H1 (cell line): ENCODE data around the gene TRAF6. TPM values are rescaled to one million over a fixed set of nuclear protein-coding genes. Genes with fewer than 3 reads are reported as not detected.

Experiments
- CTCF ChIA-PET: fragments of 300-600 bp; sonication (Branson Sonifier 250); formaldehyde crosslinking; loops from one replicate; lab custom pipeline; 2021; ENCODE audit not compliant: partially characterized antibody; lab: Charles Lee
- POLR2A ChIA-PET: fragments of 300-600 bp; sonication (Branson Sonifier 250); formaldehyde crosslinking; loops from one replicate; lab custom pipeline; 2021; ENCODE audit warnings: inconsistent platforms; ENCODE audit not compliant: partially characterized antibody; lab: Charles Lee
- DNase-seq, 2 experiments: peaks; one replicate each; pipeline versions ENCODE4 v3.0.0 to v3.0.0-alpha.2; 2010 to 2022; ENCODE audit warnings: low spot score in 2 of 2, low read depth in 1 of 2, mixed read lengths in 1 of 2
- FAIRE-seq: peaks from 2 replicates; lab custom pipeline; 2011; peaks lifted over from hg19 to GRCh38; lab: Jason Lieb, UNC
- H2AFZ ChIP-seq: 2 replicates; pipeline ENCODE4 v1.8.1; 2012; ENCODE audit warnings: low read length, inconsistent platforms
- H2AK5ac ChIP-seq: 2 replicates; pipeline ENCODE4 v1.6.1; 2013; ENCODE audit warnings: low read depth, low read length
- H2BK120ac ChIP-seq: replicated peaks from 2 replicates; pipeline ENCODE3; 2013; ENCODE audit warnings: low read depth, low read length, inconsistent platforms
- H2BK12ac ChIP-seq: 2 replicates; pipeline ENCODE4 v1.6.1; 2013; ENCODE audit warnings: low read depth, low read length
- H2BK15ac ChIP-seq: 2 replicates; pipeline ENCODE4 v1.6.1; 2013; ENCODE audit warnings: low read length
- H2BK20ac ChIP-seq: 2 replicates; pipeline ENCODE4 v1.6.1; 2013; ENCODE audit warnings: low read length
- H2BK5ac ChIP-seq: 2 replicates; pipeline ENCODE4 v1.6.1; 2013; ENCODE audit warnings: low read depth, low read length
- H3K14ac ChIP-seq: 2 replicates; pipeline ENCODE4 v1.6.1; 2013; ENCODE audit warnings: inconsistent platforms; ENCODE audit not compliant: insufficient read length
- H3K18ac ChIP-seq: 2 replicates; pipeline ENCODE4 v1.6.1; 2013; ENCODE audit warnings: low read length; ENCODE audit errors: extremely low read depth
- H3K23ac ChIP-seq: 2 replicates; pipeline ENCODE4 v1.6.1; 2013; ENCODE audit warnings: inconsistent platforms; ENCODE audit not compliant: insufficient read length
- H3K23me2 ChIP-seq: 2 replicates; pipeline ENCODE4 v1.6.1; 2013; ENCODE audit warnings: low read depth, low read length
- H3K27ac ChIP-seq: 2 replicates; pipeline ENCODE4 v1.6.1; 2011; ENCODE audit warnings: low read depth, low read length, inconsistent platforms
- H3K27me3 ChIP-seq, 4 experiments: replicated peaks in 1 of 4; 1 replicate in 1 of 4; 2 replicates in 3 of 4; pipeline versions ENCODE4 v1.6.1 to v1.8.1; 2011 to 2013; ENCODE audit warnings: low read length in 3 of 4, mild to moderate bottlenecking in 3 of 4, inconsistent platforms in 2 of 4, mixed read lengths in 2 of 4, moderate library complexity in 1 of 4; ENCODE audit not compliant: control insufficient read depth in 3 of 4, insufficient read depth in 3 of 4; ENCODE audit errors: extremely low read depth in 1 of 4
- H3K36me3 ChIP-seq, 4 experiments: 2 replicates each; pipeline versions ENCODE4 v1.6.1 to v1.8.1; 2011 to 2013; ENCODE audit warnings: mild to moderate bottlenecking in 4 of 4, low read length in 3 of 4, moderate library complexity in 2 of 4, control low read depth in 1 of 4, inconsistent platforms in 1 of 4; ENCODE audit not compliant: insufficient read depth in 4 of 4, control insufficient read depth in 2 of 4
- H3K4ac ChIP-seq: replicated peaks from 2 replicates; pipeline ENCODE3; 2013; ENCODE audit warnings: low read length, low read depth, mixed read lengths, inconsistent platforms; ENCODE audit not compliant: insufficient read length
- H3K4me1 ChIP-seq, 4 experiments: replicated peaks in 1 of 4; 1 replicate in 1 of 4; 2 replicates in 3 of 4; pipeline versions ENCODE4 v1.6.1 to v1.8.1; 2011 to 2013; ENCODE audit warnings: low read length in 3 of 4, inconsistent platforms in 2 of 4, mixed read lengths in 1 of 4; ENCODE audit not compliant: insufficient read depth in 4 of 4, control insufficient read depth in 3 of 4
- H3K4me2 ChIP-seq, 2 experiments: 2 replicates each; pipeline versions ENCODE4 v1.6.1 to v1.8.1; 2011 to 2013; ENCODE audit warnings: low read depth in 2 of 2, low read length in 2 of 2, control low read depth in 1 of 2, inconsistent platforms in 1 of 2, mild to moderate bottlenecking in 1 of 2; ENCODE audit not compliant: insufficient read depth in 1 of 2
- H3K4me3 ChIP-seq, 4 experiments: fragments of 200-600, 300-600 bp in 1 of 4; sonication (generic), shearing (Covaris generic), sonication (Bioruptor Twin) in 1 of 4; 2 replicates each; pipeline versions ENCODE4 v1.5.1 to v1.8.1; 2011 to 2016; ENCODE audit warnings: low read length in 4 of 4, low read depth in 3 of 4, control low read depth in 2 of 4, inconsistent platforms in 2 of 4, mild to moderate bottlenecking in 2 of 4, mixed read lengths in 1 of 4, moderate library complexity in 1 of 4; ENCODE audit not compliant: insufficient read depth in 2 of 4; ENCODE audit errors: extremely low read depth in 1 of 4
- H3K56ac ChIP-seq: replicated peaks from 2 replicates; pipeline ENCODE3; 2013; ENCODE audit warnings: low read depth, mild to moderate bottlenecking, mixed read lengths, low read length, inconsistent platforms; ENCODE audit not compliant: insufficient read length
- H3K79me1 ChIP-seq: 2 replicates; pipeline ENCODE4 v1.6.1; 2013; ENCODE audit warnings: low read depth, low read length, control low read depth
- H3K79me2 ChIP-seq, 2 experiments: 2 replicates each; pipeline versions ENCODE4 v1.6.1 to v1.8.1; 2012 to 2013; ENCODE audit warnings: low read length in 2 of 2, mild to moderate bottlenecking in 2 of 2, inconsistent platforms in 1 of 2; ENCODE audit not compliant: insufficient read depth in 2 of 2, control insufficient read depth in 1 of 2
- H3K9ac ChIP-seq, 4 experiments: replicated peaks in 1 of 4; 1 replicate in 1 of 4; 2 replicates in 3 of 4; pipeline versions ENCODE4 v1.6.1 to v1.8.1; 2011 to 2013; ENCODE audit warnings: low read depth in 3 of 4, low read length in 3 of 4, control low read depth in 2 of 4, mild to moderate bottlenecking in 2 of 4, moderate library complexity in 2 of 4, inconsistent platforms in 1 of 4; ENCODE audit errors: extremely low read depth in 1 of 4
- H3K9me3 ChIP-seq, 2 experiments: 2 replicates each; pipeline versions ENCODE4 v1.6.1 to v1.8.1; 2012 to 2013; ENCODE audit warnings: mild to moderate bottlenecking in 2 of 2, moderate library complexity in 2 of 2, control low read depth in 1 of 2, inconsistent platforms in 1 of 2, low read depth in 1 of 2, low read length in 1 of 2, mixed read lengths in 1 of 2; ENCODE audit not compliant: insufficient read depth in 2 of 2
- H4K20me1 ChIP-seq, 2 experiments: replicated peaks in 1 of 2; 2 replicates each; pipeline versions ENCODE3 to v1.8.1; 2011 to 2013; ENCODE audit warnings: inconsistent platforms in 2 of 2, low read length in 2 of 2, mild to moderate bottlenecking in 1 of 2; ENCODE audit not compliant: insufficient read depth in 2 of 2, control insufficient read depth in 1 of 2
- H4K5ac ChIP-seq: 2 replicates; pipeline ENCODE4 v1.6.1; 2013; ENCODE audit warnings: low read length, low read depth, mixed read lengths, inconsistent platforms; ENCODE audit not compliant: insufficient read length
- H4K8ac ChIP-seq: 2 replicates; pipeline ENCODE4 v1.8.0; 2013; ENCODE audit warnings: mild to moderate bottlenecking, moderate library complexity, low read length, inconsistent platforms; ENCODE audit not compliant: insufficient read depth; ENCODE audit errors: extremely low read depth
- H4K91ac ChIP-seq: replicated peaks from 2 replicates; pipeline ENCODE3; 2013; ENCODE audit warnings: low read length, mixed read lengths, inconsistent platforms; ENCODE audit not compliant: insufficient read length
- ASH2L ChIP-seq: fragments of 200-600, 300-600 bp; sonication (generic); IDR thresholded peaks from one replicate; pipeline ENCODE4 v1.7.1; 2017; ENCODE audit warnings: low read length
- JUN ChIP-seq: IDR thresholded peaks from 2 replicates; pipeline ENCODE4 v1.6.1; 2011; ENCODE audit warnings: low read depth, mild to moderate bottlenecking, improper control_type of control experiment, low read length
- RBBP5 ChIP-seq: IDR thresholded peaks from 2 replicates; pipeline ENCODE4 v1.7.1; 2012; ENCODE audit warnings: low read depth, mild to moderate bottlenecking, inconsistent platforms, low read length, moderate library complexity, borderline replicate concordance
- WGBS, 2 experiments: shearing (Covaris generic) in 1 of 2; methylation state at CpG; one replicate each; pipeline versions ENCODE4 v1.1.6 to v1.1.7; 2013 to 2015; ENCODE audit warnings: low lambda C conversion rate in 2 of 2, mixed read lengths in 2 of 2, inconsistent platforms in 1 of 2, low coverage in 1 of 2, missing lambda C conversion rate in 1 of 2; ENCODE audit not compliant: insufficient replicate concordance in 2 of 2, insufficient coverage in 1 of 2, insufficient read length in 1 of 2; ENCODE audit errors: extremely low coverage in 1 of 2, missing lambda C conversion rate in 1 of 2; 5-methylcytosine and 5-hydroxymethylcytosine counted together
- polyA plus RNA-seq, 7 experiments: library from polyadenylated mRNA; depleted of rRNA in 3 of 7; stranded (reverse) in 5 of 7; unstranded in 2 of 7; fragments of >200 nt in 5 of 7; fragments of 200-250 nt in 2 of 7; gene quantifications; 1 replicate in 5 of 7; 2 replicates in 1 of 7; 4 replicates in 1 of 7; pipeline versions ENCODE4 v1.2.1 to v1.2.3, GENCODE V29; 2011 to 2013; ENCODE audit warnings: missing spikeins in 2 of 7, mixed read lengths in 2 of 7
- total RNA-seq: library from RNA; stranded (reverse); fragmentation: NEBNext Ultra II Directional; extraction: Animal tissue kit (Norgen Biotek cat#: 25700); gene quantifications from 2 replicates; pipeline ENCODE4 v1.2.1, GENCODE V29; 2021

TRAF6 gene
- total and polyA plus RNA-seq, 2 of the 8 experiments (the other 6 are each of a cell fraction or from before 2014, with no cell fraction given), result 4.6 to 8.8 TPM

- H3K27ac ChIP-seq, result peak overlapping the region; percentile 37; the same call in 1 of the 2 replicates
- H3K27me3 ChIP-seq, result no peaks in the 10 kb centered on the region
- H4K20me1 ChIP-seq, result no peaks in the 10 kb centered on the region
- ChIA-PET CTCF (interaction anchor here (1.2 to 5.6 kb wide), 7 partner anchors 9 to 188 kb away, joined by 4 to 59 read pairs (median 4); no protein-coding TSS in a partner anchor), POLR2A (interaction anchor here (1.6 to 1.9 kb wide), 2 partner anchors 14 to 60 kb away, joined by 4 to 5 read pairs; no protein-coding TSS in a partner anchor)
- no peak overlapping the region for H2AFZ ChIP-seq
- H4K8ac ChIP-seq, result no peak overlapping the region
- H3K79me1 ChIP-seq, result no peaks in the 10 kb centered on the region
- H3K9me3 ChIP-seq, result no peaks in the 10 kb centered on the region
- DNase-seq (peak in 1 of 2 experiments; percentile 55), FAIRE-seq (no peak)
- H3K4me1 ChIP-seq, result peaks cover 0 to 24% (median 11%) of the 10 kb centered on the region in 4 experiments; a peak in 6 of 7 replicates
- H3K23me2 ChIP-seq, result no peaks in the 10 kb centered on the region
- H3K4me2 ChIP-seq, result peak overlapping the region; percentile 37 to 56; a peak in 1 of 4 replicates
- H2BK120ac ChIP-seq, result no peak overlapping the region
- H2BK15ac ChIP-seq, result no peak overlapping the region
- H3K56ac ChIP-seq, result no peak overlapping the region
- no peak overlapping the region for H2AK5ac ChIP-seq
- no peak overlapping the region for H3K14ac ChIP-seq
- peak overlapping the region; percentile 25 for H4K5ac ChIP-seq
- no peak for TF ChIP-seq JUN
- no peak for TF ChIP-seq RBBP5
- peak; percentile 52 for TF ChIP-seq ASH2L
- H2BK12ac ChIP-seq, result 0 out of 2 replicates have a peak overlapping the region, but pooled peaks have one; percentile 29
- peaks cover 0 to 5% (median 0%) of the 10 kb centered on the region in 4 experiments; a peak in 1 of 8 replicates for H3K36me3 ChIP-seq
- no peak overlapping the region for H4K91ac ChIP-seq
- H3K9ac ChIP-seq, result no peak overlapping the region
- H2BK20ac ChIP-seq, result no peak overlapping the region
- peak overlapping the region; percentile 56; the same call in 1 of the 2 replicates for H3K18ac ChIP-seq
- H2BK5ac ChIP-seq, result 0 out of 2 replicates have a peak overlapping the region, but pooled peaks have one; percentile 2
- WGBS, 2 experiments, result 68% methylated on average over 13 of the region's 17 CpGs; no CpG with 5 or more reads in 1 of the 2 experiments
- H3K23ac ChIP-seq, result no peak overlapping the region
- no peaks in the 10 kb centered on the region for H3K79me2 ChIP-seq
- no peak overlapping the region for H3K4me3 ChIP-seq
- H3K4ac ChIP-seq, result no peak overlapping the region
Observed at GRCh38 chr11:36454941-36455631, 55.0 kb downstream of the TRAF6 start.
